Adrenal gland (tissue), 19 donors: ENCODE measurements around the gene FTCDNL1. TPM values are rescaled to one million over a fixed set of nuclear protein-coding genes. Genes with fewer than 3 reads are reported as not detected.
A peak's percentile ranks its signal among the peaks of the same experiment; 100 is the strongest.

ENCODE experiments used
- DNase-seq, 7 donors: peaks; one replicate each; pipeline ENCODE4 v3.0.0-alpha.2; 2019 to 2020
- H3K27ac ChIP-seq, 5 donors: fragments of 200-600 bp; sonication (generic) in 4 of 5; 1 replicate in 3 of 5; 2 replicates in 2 of 5; pipeline versions ENCODE4 v1.5.1 to v1.8.0; 2016 to 2020; ENCODE audit warnings: mild to moderate bottlenecking in 1 of 5
- H3K27me3 ChIP-seq: fragments of 200-600 bp; 2 replicates; pipeline ENCODE4 v1.8.0; 2021
- H3K36me3 ChIP-seq, 2 donors: fragments of 200-600 bp; replicated peaks in 1 of 2; 1 replicate in 1 of 2; 2 replicates in 1 of 2; pipeline versions ENCODE4 v1.5.1 to v1.8.0; 2018 to 2022
- H3K4me1 ChIP-seq, 2 donors: fragments of 200-600 bp; replicated peaks in 1 of 2; 1 replicate in 1 of 2; 2 replicates in 1 of 2; pipeline versions ENCODE4 v1.5.1 to v1.8.0; 2018 to 2021
- H3K4me3 ChIP-seq, 4 donors: fragments of 200-600 bp; sonication (generic) in 3 of 4; one replicate each; pipeline ENCODE4 v1.5.1; 2016 to 2018
- H3K9me3 ChIP-seq, 3 donors: fragments of 200-600 bp; sonication (generic) in 1 of 3; replicated peaks in 1 of 3; 1 replicate in 2 of 3; 2 replicates in 1 of 3; pipeline versions ENCODE4 v1.5.1 to v1.8.0; 2016 to 2021
- POLR2A ChIP-seq, 2 donors: fragments of 450-650 bp; IDR thresholded peaks; one replicate each; pipeline ENCODE4 v1.6.1; 2017; ENCODE audit warnings: antibody characterized with exemption in 2 of 2, mild to moderate bottlenecking in 2 of 2, moderate library complexity in 1 of 2
- WGBS, 4 donors: extraction: QIAGEN DNeasy Blood & Tissue Kit in 2 of 4; methylation state at CpG; one replicate each; pipeline versions ENCODE4 v1.1.5 to v1.1.7; 2013 to 2017; 5-methylcytosine and 5-hydroxymethylcytosine counted together
- intact Hi-C, 2 donors: fragments of 100-400 bp; cut with DNase I; formaldehyde crosslinking; loops; one replicate each; pipeline versions ENCODE4 v1.14.1 to v1.15.0; 2022 to 2023
- long read RNA-seq, 10 donors: library from polyadenylated mRNA in 3 of 10; unstranded in 2 of 10; stranded (forward) in 1 of 10; transcript quantifications; one replicate each; pipeline ENCODE4 v2.0.0 and lab custom pipeline, GENCODE V29; 2021 to 2026
- polyA plus RNA-seq, 3 donors: library from polyadenylated mRNA; stranded (reverse); fragments of 200-250 nt in 2 of 3; fragments of 350-450 nt in 1 of 3; fragmentation: Illumina TruSeq in 1 of 3; extraction: RNeasy Lipid Tissue Mini Kit (QIAGEN cat#74804) in 1 of 3; gene quantifications; one replicate each; pipeline ENCODE4 v1.2.3, GENCODE V29; 2013 to 2014
- total RNA-seq, 9 donors: library from RNA; depleted of rRNA in 4 of 9; stranded (reverse); fragments of >200 nt in 4 of 9; fragments of 120-200 nt in 1 of 9; fragmentation: NEBNext Ultra II Directional in 1 of 9; extraction: Animal tissue kit (Norgen Biotek cat#: 25700) in 1 of 9; gene quantifications; one replicate each; pipeline versions ENCODE4 v1.1.0 to v1.2.4, GENCODE V29; 2013 to 2023
- TF ChIP-seq, protein P1 (sequence below), 6 experiments: fragments of 450-650 bp in 4 of 6; fragments of 200-600 bp in 2 of 6; sonication (generic) in 1 of 6; IDR thresholded peaks; 1 replicate in 5 of 6; 2 replicates in 1 of 6; pipeline versions ENCODE4 v1.5.1 to v1.8.0; 2016 to 2021; ENCODE audit warnings: antibody characterized with exemption in 6 of 6, mild to moderate bottlenecking in 2 of 6, moderate library complexity in 1 of 6
- donor health status: healthy with polysubstance abuse.
- donor health status: Bipolar disorder and iron deficiency.
- donor health status: DM: yes; HTN: yes; CAD: no.
- donor health status: DM: no; HTN: no; CAD: no.
- donor health status: DM: no; HTN: no; CAD: no.
- donor health status: DM: yes; HTN: yes; CAD: no.

FTCDNL1 gene
- total RNA-seq (10 to 100 TPM in 6 of 9 donors, 1 to 10 TPM in 3; 4.6 to 19.1 (median 11.5) TPM), polyA plus RNA-seq (1 to 10 TPM; 2.6 to 3.8 (median 3.4) TPM)
- long read RNA-seq, donor 1: 0 reads
- long read RNA-seq, donor 2: 0 reads
- long read RNA-seq, donor 3: 0 reads
- long read RNA-seq, donor 4, partial matches to known transcripts: 1 of 15 reads
- long read RNA-seq, donor 4, other reads (novel, unspliced or antisense): 13 of 15 reads
- long read RNA-seq, donor 5, transcript FTCDNL1-204 (4 exons, 1,997 nt): major isoform, 5 of 36 reads
- long read RNA-seq, donor 5, partial matches to known transcripts: 7 of 36 reads
- long read RNA-seq, donor 5, other reads (novel, unspliced or antisense): 23 of 36 reads
- long read RNA-seq, donor 6, partial matches to known transcripts: 0 of 6 reads
- long read RNA-seq, donor 6, other reads (novel, unspliced or antisense): 6 of 6 reads
- long read RNA-seq, donor 7, partial matches to known transcripts: 0 of 1 reads
- long read RNA-seq, donor 7, other reads (novel, unspliced or antisense): 0 of 1 reads
- long read RNA-seq, donor 8, partial matches to known transcripts: 0 of 1 reads
- long read RNA-seq, donor 8, other reads (novel, unspliced or antisense): 0 of 1 reads
- long read RNA-seq, donor 9: 0 reads
- long read RNA-seq, donor 10: 0 reads

DNA sequence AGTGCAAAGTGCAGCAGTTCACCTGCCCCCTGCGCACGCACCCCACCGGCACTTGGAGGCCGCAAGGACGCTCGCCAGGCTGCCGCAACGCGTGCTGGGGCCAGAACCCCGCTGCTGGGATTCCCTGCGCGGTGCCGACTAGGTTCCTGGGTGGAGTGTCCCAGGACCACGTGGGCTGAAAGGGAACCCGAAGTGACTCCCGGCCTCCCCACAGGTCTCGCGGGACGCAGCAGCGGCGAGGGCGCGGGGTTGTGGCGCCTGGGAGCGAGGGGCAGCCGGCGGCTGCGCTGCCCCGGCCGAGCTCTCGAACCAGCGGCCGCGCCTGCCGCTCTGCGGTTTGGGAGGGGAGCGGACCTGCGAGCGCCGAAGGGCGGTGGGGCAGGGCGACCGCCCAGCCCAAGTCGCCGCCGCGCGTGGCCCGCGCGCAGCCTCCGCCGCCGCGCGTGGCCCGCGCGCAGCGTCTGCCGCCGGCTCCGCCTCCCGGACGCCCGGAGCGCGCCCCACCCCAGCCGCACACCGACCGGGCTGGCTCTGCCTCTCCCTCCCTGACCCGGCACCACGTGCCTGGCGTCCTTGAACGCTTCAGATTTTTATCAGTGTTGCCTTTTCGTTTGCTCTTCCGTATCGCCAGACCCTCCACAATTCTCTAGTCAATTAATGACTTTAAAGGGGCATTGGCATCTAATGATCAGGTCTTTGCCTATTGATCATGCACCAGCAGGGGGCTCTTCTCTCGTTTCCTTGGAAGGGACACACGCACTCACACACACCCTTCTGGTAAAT is at the start of gene FTCDNL1:
TSS of gene FTCDNL1 (minus strand) at position 475 of the 783 bp plus-strand sequence. CDS start 2,230 bp downstream, outside the sequence.
- H3K36me3 ChIP-seq: no peaks in the 10 kb centered on the region
- peak; percentile 83 to 89 (median 88) for DNase-seq
- H3K9me3 ChIP-seq: no peaks in the 10 kb centered on the region
- peak within 1 kb of the TSS; percentile 26 to 91 (median 68) for H3K4me3 ChIP-seq
- H3K27me3 ChIP-seq: no peaks in the 10 kb centered on the region
- intact Hi-C loops: loop anchor here in 1 of 2 donors (10.0 kb wide), 1 partner anchor 94 kb away; no protein-coding TSS in a partner anchor
- peak within 1 kb of the TSS; percentile 85 to 94 (median 87) for H3K27ac ChIP-seq
- WGBS, 4 donors: 0 to 1% (median 1%) methylated on average over 11 to 80 of the region's 80 CpGs
- peak; percentile 66 to 77 for TF ChIP-seq POLR2A (IDR thresholded peaks at IDR 0.05)
- TF ChIP-seq, protein P1, sequence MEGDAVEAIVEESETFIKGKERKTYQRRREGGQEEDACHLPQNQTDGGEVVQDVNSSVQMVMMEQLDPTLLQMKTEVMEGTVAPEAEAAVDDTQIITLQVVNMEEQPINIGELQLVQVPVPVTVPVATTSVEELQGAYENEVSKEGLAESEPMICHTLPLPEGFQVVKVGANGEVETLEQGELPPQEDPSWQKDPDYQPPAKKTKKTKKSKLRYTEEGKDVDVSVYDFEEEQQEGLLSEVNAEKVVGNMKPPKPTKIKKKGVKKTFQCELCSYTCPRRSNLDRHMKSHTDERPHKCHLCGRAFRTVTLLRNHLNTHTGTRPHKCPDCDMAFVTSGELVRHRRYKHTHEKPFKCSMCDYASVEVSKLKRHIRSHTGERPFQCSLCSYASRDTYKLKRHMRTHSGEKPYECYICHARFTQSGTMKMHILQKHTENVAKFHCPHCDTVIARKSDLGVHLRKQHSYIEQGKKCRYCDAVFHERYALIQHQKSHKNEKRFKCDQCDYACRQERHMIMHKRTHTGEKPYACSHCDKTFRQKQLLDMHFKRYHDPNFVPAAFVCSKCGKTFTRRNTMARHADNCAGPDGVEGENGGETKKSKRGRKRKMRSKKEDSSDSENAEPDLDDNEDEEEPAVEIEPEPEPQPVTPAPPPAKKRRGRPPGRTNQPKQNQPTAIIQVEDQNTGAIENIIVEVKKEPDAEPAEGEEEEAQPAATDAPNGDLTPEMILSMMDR (IDR thresholded peaks at IDR 0.05): peak; percentile 8 to 61 (median 34)
- H3K4me1 ChIP-seq: no peaks in the 10 kb centered on the region

DNA sequence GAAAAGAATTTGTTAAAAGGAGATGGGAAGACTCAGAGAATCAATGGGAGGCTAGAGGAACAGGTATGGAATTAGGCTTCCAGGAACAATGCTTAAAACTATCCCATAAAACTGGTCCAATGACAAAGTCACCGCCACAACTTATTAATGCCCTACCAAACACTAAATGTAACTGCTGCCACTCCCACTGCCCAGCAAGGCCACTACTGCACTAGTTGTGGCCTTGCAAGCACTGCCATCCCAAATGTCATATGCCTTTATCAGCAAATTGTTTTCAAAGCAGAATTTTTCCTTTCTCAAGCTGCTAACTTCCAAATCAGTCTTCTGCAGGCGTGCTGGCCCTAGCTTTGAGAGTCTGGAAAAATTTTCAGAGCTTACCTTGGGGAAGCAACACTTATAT is 45.6 kb upstream of the FTCDNL1 start:
- Histone ChIP-seq H3K9me3 (no peaks in the 10 kb centered on the region), H3K4me3 (no peak overlapping the region), H3K27me3 (no peaks in the 10 kb centered on the region), H3K27ac (peak overlapping the region in 3 of 5 donors; percentile 6 to 23 (median 14)), H3K36me3 (no peaks in the 10 kb centered on the region), H3K4me1 (peaks cover 8 to 11% of the 10 kb centered on the region in 2 donors)
- peak in 4 of 7 donors; percentile 29 to 53 (median 46) for DNase-seq
- intact Hi-C loops: no loop called here
- 39 to 62% (median 47%) methylated on average over 2 of the region's 2 CpGs for WGBS, 4 donors
- no peak for TF ChIP-seq POLR2A (IDR thresholded peaks at IDR 0.05)
- TF ChIP-seq, protein P1 (IDR thresholded peaks at IDR 0.05): no peak

DNA sequence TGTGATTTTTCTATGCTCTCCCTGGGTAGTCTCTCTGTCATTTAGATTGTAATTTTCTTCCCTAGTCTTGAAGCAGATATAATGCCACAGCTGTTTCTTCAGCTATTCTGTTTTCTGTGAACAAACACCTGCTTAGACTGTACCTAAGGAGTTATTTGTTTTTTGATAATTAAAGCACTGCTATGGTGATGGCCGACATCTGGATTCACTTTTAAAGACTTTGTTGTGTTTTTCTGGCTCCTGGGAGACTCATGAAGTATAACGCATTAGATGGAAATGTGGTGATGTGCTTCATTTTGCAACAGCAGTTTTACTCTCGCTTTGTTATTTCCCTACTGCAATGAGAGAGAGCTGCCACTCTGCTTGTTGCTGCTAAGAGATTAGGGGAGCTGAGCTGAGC is 44.4 kb upstream of the FTCDNL1 start:
- WGBS, 4 donors: 83 to 91% (median 88%) methylated on average over 3 of the region's 3 CpGs
- intact Hi-C loops: no loop called here
- Histone ChIP-seq H3K27me3 (no peaks in the 10 kb centered on the region), H3K36me3 (no peaks in the 10 kb centered on the region), H3K27ac (no peak overlapping the region), H3K4me3 (no peak overlapping the region), H3K4me1 (peaks cover 8 to 11% of the 10 kb centered on the region in 2 donors), H3K9me3 (no peaks in the 10 kb centered on the region)
- DNase-seq: no peak
- TF ChIP-seq POLR2A (IDR thresholded peaks at IDR 0.05): no peak
- TF ChIP-seq, protein P1 (IDR thresholded peaks at IDR 0.05): no peak
